ENCODE results near the gene CCDC201.

CCDC201 gene, protein sequence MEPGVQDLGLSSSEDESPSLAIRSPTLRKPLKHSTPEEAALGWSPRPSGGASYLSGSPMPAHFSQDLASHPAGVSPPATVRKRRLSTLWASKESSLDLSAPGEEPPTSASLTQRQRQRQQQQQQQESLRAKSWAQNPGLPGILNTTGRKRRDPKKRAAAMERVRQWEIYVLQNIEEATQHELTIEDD

DNA sequence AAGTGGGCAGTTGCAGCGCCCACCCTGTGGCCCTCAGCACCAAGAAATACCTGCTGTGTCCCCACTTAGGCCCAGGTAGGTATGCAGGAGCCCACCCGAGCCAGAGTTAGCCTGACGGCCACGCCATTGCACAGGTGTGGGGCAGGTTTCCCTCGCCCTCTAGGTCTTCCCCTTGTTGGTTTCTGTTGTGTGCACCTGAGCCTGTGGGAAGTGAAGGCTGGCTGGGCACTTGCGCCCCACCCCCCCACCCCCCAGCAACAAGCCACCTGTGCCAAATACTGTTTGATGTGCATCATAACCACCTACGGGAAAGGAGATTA is at the start of gene CCDC201:
Gene CCDC201 (minus strand): TSS at position 48 of the 320 bp plus-strand sequence. CDS start 75 bp downstream, outside the sequence.
- DNase-seq: no peak

DNA sequence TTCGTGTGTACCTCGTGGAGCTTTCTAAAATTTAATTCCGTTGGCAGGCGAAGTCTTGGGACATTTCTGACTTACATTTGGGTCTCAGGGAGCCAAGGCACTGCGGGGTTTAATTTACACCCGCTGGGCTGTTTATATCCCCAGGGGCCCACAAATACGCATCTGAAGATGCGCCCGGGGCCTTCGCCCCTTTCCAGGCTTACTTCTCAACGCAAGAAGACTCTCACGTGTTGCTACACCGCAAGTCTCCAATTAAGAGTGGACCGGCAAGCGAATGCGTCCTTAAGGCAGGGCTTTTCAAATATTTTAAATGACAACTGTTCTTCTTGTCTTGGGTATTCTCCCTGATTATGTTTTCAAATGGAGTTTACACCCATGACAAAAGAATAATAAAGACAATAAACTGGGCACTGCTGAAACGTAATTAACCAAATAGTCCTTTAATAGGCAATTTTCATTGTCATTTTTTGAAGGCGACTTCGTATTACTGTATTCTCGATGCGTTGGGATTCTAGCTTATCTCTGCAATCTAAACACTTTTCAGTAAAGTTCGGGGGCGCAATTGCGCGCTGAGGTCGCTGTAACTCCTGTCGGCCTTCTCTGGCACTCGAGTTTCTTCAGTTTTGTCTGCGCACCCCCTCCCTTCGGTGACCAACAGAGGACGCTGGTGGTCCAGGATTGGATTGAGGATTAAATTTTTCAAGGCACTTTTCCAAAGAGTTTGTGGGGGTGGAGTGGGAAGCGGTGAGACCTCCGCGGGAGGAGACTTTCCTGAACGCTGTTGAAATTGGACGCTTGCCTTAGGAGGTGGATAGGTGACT is 49.0 kb upstream of the CCDC201 start:
- DNase-seq: peak; percentile 87

DNA sequence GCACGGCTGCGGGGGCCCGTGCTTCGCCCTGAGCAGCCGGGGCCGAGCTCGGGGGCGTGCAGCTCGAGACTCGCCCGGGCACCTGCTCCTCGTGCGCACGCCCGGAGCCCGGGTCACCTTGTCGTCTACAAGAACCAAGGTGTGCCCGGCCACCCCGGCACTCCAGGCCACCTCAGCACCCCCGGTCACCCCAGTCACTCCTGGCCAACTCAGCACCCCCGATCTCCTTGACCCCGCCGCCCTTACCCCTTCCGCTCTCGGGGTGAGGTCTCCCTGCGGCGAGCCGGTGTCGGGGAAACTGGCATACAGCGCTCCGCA is 48.5 kb upstream of the CCDC201 start:
- DNase-seq: no peak

DNA sequence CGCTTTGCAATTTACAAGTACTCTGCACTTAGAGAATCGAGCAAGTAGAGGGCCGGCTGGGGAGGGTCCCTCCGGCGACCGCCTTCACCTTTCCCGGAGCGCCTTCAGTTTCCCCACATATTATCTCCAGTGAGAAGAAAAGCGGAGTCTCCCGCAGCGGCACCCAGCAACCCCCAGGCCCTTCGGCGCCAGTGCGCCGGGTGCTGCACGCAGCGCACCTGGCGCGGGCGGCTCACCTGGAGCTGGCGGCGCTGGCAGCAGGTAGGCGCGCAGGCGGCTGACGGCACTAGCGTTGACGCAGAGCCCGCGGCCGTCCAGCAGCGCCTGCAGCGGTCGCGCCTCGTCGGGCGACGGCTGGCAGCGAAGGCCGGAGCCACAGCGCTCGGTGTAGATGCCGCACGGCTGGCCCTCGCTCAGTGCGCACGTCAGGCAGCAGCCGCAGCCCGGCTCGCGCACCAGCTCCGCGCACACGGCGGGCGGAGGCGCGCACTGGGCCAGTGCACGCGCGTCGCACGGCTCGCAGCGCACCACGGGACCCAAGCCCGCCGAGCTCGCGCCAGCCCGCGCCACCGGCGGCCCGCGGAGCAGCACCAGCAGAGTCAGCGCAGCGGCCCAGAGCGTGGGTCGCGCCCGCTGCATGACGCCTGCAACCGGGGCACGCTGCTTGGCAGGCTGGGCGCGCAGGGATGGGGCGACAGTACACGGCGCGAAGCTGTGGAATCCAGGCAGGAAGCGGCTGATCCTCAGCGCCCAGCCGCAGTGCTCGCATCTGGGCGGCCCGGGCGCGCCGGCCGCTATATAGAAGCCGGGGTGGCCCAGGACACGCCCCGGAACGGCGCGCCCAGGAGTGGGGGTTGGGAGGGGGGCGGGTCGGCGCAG is 47.9 kb upstream of the CCDC201 start, which contains the start of gene IGFBP3:
Gene IGFBP3 (minus strand): TSS at position 771 of the 879 bp plus-strand sequence. CDS start 132 bp downstream, at position 639.
- DNase-seq: peak; percentile 79

DNA sequence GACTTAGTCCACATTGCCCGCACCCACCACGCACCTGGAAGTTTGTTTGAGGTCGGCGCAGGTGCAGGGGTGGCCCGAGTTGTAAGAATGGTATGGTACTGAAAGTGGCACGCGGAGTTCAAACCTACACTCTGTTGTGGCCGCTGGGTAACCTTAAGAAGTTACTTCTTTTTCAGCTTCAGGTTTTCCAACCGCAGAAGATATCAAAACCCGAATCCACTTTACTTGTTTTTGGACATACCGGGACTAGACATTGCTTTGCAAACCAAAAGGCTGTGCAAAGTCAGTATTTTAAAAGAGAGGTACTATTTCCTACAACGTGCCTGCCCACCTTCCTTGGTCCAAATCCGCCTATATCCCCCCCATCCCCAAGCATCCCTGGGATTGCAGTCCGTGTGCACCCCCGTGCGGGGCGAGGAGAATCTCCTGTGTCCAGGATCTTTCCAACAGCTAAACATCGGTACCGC is 47.1 kb upstream of the CCDC201 start:
- DNase-seq: no peak

DNA sequence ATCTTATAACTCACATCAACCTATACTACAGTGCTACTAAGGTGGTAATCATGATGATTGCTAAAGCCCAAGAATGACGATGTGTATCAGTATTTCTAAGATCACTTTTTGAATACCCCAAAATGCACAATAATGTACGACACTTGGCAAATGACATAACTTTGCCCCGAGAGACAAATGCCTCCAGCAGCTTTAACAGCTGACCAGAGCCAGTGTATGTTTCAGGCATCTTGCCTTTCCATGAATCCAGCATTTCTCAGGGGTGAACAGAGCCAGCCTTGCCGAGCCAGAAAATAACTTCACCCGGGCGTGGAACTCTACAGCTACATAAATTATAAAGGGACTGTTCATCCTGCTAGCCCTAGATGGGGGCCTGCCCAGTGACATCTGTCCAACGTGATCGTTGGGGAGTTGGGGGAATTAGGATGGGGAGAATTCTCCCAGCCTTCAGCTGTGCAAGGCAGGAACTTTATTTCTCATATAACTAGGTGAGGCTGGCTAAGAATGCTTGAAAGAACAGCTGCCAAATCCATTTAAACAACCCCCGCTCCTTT is 46.4 kb upstream of the CCDC201 start:
- peak; percentile 65 for DNase-seq

DNA sequence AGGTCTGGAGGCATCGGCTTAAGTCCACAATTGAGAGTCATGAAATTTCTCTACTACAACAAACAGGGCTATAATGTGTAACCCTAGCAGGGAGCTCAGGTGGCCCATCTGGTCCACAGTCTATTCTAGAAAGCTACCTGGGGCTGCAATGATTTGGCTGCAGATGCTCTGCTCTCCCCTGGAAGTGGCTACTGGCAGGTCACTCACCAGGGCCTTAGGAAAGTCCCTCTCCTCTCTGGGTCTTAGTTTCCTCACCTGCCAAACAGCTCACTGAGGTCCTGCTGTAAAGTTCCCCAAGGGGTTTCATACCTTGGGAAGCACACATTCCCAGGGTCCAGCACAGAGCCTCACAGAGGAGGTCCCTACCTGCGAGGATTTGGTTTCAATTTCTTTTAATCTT is 45.7 kb upstream of the CCDC201 start:
- DNase-seq: no peak

DNA sequence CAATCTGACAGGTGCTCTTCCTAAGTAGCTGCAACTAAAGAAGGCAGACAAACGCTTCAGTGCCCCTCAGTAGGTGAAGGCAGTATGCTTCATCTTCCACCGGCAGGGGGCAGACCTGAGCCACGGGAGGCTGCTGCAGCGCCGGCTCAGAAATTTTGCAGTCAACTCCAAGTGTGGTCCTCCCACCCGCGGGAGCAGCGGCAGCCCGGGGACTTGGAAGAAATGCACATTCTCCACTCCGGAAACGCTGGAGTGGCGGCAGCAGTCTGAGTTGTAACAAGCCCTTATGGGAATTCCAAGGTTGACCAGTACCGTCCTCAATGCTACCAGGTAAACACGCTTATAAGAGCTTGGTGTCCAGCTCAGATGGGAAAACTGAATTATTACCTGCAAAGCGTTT is 44.8 kb upstream of the CCDC201 start:
- DNase-seq: peak; percentile 88

DNA sequence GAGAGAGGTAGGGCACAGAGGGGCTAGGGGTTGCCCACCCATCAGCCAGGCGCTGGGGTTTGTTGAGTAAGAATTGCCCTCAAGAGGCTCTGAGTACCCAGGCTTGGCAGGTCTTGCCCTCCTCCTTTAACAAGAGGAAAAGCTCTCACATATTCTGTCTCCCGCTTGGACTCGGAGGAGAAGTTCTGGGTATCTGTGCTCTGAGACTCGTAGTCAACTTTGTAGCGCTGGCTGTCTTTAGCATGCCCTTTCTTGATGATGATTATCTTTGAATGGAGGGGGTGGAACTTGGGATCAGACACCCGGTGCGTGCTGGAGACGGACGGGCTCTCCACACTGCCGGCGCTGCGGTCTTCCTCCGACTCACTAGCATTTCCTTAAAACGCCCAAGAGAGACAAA is 44.2 kb upstream of the CCDC201 start:
- no peak for DNase-seq

DNA sequence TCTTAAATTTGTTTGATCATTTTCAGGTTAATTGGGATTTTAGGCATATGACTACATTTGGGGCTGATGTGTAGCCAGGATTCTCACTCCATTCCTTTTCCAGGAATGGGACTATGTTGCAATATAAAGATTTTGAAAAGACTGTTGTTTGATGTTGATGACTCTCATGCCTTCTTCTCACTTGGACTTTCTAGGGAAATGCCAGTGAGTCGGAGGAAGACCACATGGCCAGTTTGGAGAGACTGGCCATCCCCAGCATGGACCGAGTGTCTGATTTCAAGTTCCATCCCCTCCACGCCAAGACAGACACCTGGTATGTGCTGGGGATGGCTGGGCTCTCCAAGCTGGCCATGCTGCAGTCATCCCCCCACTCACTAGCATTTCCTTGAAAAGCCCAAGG is 42.7 kb upstream of the CCDC201 start:
- DNase-seq: no peak

DNA sequence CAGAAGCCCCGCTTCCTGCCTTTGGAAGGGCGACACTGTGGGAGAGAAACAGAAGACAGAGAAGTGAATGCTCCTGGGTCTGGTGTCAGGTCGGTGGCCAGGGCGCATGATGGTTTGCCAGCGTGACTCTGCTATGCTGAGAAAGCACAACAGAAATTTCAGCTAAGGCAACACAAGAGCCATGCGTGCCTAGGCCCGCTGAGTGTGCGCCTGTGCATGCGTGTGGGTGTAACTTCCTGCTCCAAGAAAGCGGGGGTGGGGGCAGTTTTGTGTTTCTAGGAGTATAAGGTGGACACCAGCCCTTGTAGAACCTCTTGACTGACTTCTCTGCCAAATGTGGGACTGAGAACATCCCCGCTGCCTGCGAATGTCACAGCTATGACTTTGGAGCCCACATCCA is 42.0 kb upstream of the CCDC201 start:
- DNase-seq: no peak

DNA sequence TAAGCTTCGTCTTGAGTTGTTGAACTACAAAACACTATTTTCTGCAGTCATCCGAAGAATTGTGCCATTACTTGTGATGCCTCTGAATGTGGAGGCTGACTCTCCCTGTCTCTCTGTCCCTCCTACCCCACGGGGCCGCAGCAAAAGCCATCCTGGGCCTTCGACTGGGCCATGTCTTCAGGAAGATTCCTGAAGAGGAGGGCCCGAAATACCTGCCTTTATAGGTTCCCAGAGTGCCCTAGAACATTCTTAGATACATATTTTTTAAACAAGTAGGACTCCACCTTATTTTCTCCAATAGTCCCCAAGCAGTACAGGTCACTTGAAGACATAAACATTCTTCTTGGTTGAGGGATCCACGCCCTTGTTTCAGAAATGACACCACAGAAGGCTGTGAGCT is 40.1 kb upstream of the CCDC201 start:
- no peak for DNase-seq

DNA sequence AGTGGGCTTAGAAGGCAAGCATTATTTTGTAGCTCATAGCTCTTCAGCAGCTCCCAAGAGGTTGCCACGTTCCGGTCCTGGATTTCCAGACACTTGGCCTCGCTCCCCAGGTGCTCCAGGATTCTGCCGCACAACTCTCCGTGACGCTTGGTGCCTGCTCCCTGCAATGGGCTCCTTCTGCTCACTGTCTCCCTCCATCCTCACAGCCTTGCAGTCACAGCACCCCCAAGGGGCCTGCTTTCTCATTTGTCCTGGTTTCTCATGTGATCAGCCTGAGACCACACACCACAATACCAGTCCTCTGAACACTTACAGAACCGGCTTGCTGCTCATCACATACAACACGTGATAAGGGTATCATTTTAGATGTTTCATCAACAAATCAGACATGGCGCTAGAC is 38.4 kb upstream of the CCDC201 start:
- DNase-seq: no peak

DNA sequence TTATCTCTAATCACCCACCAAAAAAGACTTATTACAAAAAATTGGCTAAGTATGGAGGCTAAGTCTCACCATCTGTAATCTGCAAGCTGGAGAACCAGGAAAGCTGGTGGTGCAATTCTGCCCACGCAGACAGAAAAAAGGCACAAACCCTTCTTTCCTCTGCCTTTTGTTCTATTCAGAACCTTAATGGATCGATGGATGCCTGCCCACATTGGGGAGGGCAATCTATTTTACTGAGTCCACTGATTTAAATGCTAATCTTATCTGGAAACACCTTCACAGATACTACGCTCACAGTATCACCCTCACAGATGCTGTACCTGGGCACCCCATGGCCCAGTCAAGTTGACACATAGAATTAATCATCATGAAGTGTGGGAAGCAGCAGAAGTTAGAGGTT is 38.0 kb upstream of the CCDC201 start:
- DNase-seq: no peak

DNA sequence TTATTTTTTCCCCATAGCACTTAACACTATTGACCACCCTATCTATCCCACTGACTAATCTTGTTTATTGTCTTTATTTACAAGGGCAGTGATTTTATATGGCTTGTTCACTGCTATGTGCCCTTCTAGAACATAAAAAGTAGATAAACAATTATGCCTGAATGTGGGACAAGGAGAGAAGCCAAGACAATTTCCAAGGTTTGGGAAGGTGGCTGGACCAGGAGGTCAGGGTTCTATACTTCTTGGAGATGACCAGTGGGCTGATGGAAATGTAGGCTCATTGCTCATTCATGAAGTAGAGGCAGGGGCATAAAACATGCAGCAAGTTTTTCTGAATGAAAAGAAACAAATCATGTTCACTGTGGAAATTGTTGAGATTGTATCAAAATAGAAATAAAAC is 36.7 kb upstream of the CCDC201 start:
- DNase-seq: no peak

DNA sequence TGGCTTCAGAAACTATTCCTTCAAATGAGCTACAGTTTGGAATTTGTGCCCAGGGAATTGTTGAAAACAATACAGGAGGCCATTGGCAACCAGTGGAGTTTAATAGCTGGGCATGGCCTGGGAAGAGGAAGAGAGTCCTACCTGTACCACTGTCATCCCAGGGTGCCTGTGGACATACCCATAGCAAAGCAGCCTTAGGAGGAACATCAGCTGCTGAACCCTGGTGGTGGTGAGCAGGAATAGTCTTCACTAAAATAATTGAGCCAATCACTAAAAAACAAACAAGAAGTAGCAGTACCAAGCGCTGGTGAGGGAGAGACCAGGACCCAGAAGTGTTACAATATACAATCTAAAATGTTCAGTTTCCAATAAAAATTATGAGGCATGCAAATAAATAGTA is 29.9 kb upstream of the CCDC201 start:
- DNase-seq: no peak

DNA sequence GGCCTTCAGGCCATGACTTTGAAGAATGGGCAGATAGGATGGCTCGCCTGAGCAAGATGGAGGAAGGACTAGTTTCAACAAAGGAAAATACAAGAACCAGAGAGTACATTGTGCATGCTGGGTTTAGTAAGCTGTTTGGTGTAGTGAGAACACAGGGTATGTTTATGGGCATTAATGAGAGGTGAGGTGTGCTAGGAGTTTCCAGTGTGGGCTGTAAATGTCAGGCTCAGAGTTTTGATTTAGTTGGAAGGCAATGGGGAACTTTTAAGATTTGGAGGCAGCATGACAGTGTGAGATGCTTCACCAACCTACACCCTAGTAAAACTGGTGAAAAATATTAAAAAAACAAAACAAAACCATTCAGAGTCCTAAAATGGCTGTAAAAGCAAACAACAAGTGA is 28.7 kb upstream of the CCDC201 start:
- DNase-seq: no peak

DNA sequence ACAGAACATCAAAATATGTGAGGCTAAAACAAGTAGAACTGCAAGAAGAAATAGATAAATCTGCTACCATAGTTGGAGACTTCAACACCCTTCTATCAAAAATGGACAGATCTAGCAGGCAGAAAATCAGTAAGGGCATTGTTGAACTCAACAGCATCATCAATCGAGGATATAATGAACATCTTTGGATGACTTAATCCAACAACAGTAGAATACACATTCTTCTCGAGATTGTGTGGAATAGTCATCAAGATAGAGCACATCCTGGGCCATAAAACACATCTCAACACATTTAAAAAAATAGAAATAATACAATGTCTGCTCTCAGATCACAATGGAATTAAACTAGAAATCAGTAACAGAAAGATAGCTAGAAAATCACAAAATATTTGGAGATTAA is 25.3 kb upstream of the CCDC201 start:
- DNase-seq: no peak

DNA sequence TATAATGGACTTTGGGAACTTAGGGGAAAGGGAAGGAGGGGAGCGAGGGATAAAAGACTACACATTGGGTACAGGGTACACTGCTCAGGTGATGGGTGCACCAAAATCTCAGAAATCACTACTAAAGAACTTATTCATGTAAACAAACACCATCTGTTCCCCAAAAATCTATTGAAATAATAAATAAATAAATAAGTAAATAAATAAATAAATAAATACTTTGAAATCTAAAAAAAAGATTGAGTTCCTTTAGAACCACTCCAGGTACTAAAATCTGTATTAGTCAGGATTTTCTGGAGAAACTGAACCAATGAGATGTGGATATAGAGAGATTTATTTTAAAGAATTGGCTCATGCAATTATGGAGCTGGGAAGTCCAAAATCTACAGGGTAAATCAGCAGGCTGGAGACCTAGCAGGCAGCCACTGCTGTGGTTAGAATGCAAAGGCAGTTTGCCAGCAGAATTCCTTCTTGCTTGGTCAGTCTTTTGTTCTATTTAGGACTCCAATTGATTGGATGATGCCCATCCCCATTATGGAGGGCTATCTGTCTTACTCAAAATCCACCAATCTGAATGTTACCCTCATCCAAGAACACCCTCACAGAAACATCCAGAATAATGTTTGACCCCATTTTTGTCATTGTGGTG is 24.3 kb upstream of the CCDC201 start:
- DNase-seq: no peak

DNA sequence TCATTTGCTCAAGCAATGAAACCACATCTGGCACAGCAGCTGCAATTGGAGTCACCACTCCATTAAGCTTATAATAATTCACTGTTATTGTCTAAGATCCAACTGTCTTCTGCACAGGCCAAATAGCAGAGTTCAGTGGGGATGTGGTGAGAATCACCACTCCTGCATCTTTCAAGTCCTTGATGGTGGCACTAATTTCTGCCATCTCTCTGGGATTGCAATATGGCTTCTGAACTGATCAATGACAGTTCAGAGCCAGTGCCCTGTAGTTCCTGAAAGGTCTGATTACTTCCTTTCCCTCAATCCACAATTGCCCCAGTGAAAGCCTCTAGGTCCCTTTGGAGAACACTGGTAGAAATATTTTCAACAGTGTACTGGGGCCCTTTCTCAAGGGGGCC is 21.8 kb upstream of the CCDC201 start:
- DNase-seq: no peak

DNA sequence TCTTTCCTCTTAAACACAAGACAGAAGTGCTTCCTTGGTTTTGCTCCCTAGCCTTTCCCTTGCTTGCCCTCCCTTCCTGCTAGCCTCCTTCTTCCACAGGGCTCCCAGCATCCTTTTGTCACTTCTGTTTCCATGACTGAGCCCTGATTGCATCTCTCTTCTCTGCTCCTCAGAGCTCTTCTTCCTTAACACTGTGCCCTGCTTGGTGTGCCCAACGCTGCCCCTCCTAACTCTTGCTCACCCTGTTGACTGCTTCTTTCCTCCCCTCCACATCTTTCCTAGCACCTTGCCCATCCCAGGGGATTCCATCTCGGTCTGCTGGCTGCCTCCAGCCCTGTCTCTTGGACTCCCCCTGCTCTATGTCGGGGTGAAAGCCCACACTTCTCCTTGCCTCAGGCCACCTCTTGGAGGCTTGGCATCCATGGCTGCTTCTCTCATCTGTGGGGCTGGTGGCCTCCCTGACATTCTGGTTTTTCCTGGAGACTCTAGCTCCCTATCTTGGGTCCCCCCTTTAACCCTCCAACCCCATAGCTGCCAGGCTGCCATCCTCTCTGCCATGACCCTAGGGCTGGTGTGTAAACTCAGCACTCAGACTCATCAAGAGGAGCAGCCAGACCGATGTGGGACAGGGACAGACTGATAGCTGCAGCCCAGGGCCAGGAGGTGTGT is 21.2 kb upstream of the CCDC201 start:
- no peak for DNase-seq

DNA sequence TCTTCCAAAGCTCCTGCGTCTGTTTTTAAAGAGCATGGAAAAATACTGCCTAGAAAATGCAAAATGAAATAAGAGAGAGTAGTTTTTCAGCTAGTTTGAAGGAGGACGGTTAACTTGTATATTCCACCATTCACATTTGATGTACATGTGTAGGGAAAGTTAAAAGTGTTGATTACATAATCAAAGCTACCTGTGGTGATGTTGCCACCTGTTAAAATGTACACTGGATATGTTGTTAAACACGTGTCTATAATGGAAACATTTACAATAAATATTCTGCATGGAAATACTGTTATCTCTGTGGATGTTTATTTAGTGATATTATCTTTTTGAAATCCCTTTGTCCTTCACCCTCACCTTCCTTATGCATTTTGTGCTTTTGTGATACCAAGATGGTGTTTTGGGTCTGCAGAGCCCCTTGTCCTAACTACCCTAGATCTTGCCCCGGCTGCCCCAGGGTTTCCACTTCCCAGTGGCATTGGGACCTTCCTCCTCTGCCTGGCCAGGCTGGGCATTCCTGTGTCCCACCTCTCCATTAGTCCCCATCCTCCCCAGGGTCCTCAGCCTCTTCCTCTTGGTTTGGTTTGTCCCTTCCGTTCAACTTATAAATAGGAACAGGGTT is 20.6 kb upstream of the CCDC201 start:
- no peak for DNase-seq

Data from right hindlimb (tissue), 1 donor.